ENCODE measurements around the gene NUFIP1. TPM values are rescaled to one million over a fixed set of nuclear protein-coding genes. Genes with fewer than 3 reads are reported as not detected.

The NUFIP1 gene
- total and polyA plus RNA-seq, 7 experiments from 2014 or later = 3.7 to 6.6 (median 5.3) TPM

DNA sequence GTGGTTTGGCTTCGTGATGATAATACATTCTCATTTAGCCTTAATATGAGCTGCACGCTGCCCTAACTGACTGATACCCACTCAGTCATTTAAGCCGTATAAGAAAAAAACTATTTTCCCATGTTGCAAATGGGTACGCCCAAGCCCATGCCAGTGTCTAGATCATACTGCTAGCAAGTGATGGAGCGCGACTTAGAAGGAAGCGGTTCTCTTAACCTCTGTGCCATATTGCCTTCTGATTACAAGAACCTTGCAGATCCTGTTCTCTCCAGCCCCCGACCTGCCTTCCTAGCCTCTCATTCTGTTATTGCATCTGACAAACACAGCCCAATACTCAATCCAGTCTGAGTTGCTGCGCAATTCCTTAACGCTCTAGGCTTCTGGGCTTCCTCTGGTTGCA lies 670 bp upstream of the NUFIP1 start:
- H3K27me3 Mint-ChIP-seq = no peaks in the 10 kb centered on the region
- H3K4me1 Mint-ChIP-seq = peaks cover 40 to 82% (median 70%) of the 10 kb centered on the region in 7 donors

DNA sequence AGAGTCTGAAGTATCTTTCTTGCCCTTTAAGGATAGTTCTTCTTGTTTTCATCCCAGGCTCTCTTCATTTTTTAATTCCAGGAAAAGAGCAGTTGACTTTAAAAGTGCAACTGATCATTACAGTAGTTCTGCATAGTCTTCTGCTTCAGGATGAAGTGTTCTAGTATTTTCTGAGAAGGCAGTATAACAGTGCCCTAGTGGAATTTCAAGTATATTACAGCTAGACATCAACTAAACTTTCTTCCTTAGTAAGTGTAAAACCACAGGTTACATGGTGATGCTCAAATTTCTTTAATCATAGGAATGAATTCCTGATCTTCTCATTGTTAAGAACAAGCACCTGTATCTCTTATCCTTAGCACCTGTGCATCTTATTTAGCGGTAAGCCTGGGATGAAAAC lies 10.9 kb downstream of the NUFIP1 start:
- peaks cover 0 to 7% (median 5%) of the 10 kb centered on the region in 7 donors for H3K4me1 Mint-ChIP-seq
- H3K27me3 Mint-ChIP-seq = no peaks in the 10 kb centered on the region
- no peak overlapping the region for H3K27ac Mint-ChIP-seq
- no peak for DNase-seq
- Histone ChIP-seq H3K9me3 (ENCODE audit: control insufficient read depth in 2 of 3, low read length in 3 of 3) (no peaks in the 10 kb centered on the region), H3K27me3 (ENCODE audit: control insufficient read depth in 2 of 2, insufficient read depth in 2 of 2, low read length in 2 of 2) (no peaks in the 10 kb centered on the region), H3K36me3 (ENCODE audit: control insufficient read depth in 2 of 3, insufficient read depth in 3 of 3, low read length in 3 of 3) (peaks cover 0 to 41% (median 5%) of the 10 kb centered on the region in 3 experiments), H3K27ac (ENCODE audit: low read depth, low read length) (no peak overlapping the region), H3K4me1 (ENCODE audit: control insufficient read depth in 2 of 2, insufficient read depth in 2 of 2, low read length in 2 of 2) (no peaks in the 10 kb centered on the region), H3K4me3 (ENCODE audit: low read length) (no peak overlapping the region)
- H3K4me3 Mint-ChIP-seq = no peak overlapping the region
- no peaks in the 10 kb centered on the region for H3K9me3 Mint-ChIP-seq
- ChIA-PET CTCF (no interaction called here), POLR2A (no interaction called here)
- intact Hi-C loops (cut with micrococcal nuclease) = no loop called here
- H3K36me3 Mint-ChIP-seq = peaks cover 0 to 34% (median 10%) of the 10 kb centered on the region in 5 donors
- ATAC-seq = no peak

More for the DNA sequence above, 670 bp upstream of the NUFIP1 start:
- CTCF ChIA-PET = no interaction called here
- Histone ChIP-seq H3K27me3 (ENCODE audit: control insufficient read depth in 2 of 2, insufficient read depth in 2 of 2, low read length in 2 of 2) (no peaks in the 10 kb centered on the region), H3K36me3 (ENCODE audit: control insufficient read depth in 2 of 3, insufficient read depth in 3 of 3, low read length in 3 of 3) (peaks cover 0 to 15% (median 0%) of the 10 kb centered on the region in 3 experiments), H3K27ac (ENCODE audit: low read depth, low read length) (peak overlapping the region; percentile 95), H3K9me3 (ENCODE audit: control insufficient read depth in 2 of 3, low read length in 3 of 3) (no peaks in the 10 kb centered on the region), H3K4me1 (ENCODE audit: control insufficient read depth in 2 of 2, insufficient read depth in 2 of 2, low read length in 2 of 2) (peaks cover 18 to 27% of the 10 kb centered on the region in 2 donors), H3K4me3 (ENCODE audit: low read length) (peak overlapping the region; percentile 94)
- ATAC-seq = peak; percentile 5
- intact Hi-C loops (cut with micrococcal nuclease) = loop anchor here (1.0 to 10.0 kb wide), 14 partner anchors 72 to 1562 kb away; partner anchors contain the start of genes COG3 (in 2 of the 2), GTF2F2 (in 2 of the 2), TPT1 (in 2 of the 2) and ZC3H13 (in 2 of the 2)
- H3K4me3 Mint-ChIP-seq = peak overlapping the region; percentile 96 to 100 (median 98)
- peak overlapping the region; percentile 91 to 99 (median 98) for H3K27ac Mint-ChIP-seq
- POLR2A ChIA-PET = no interaction called here
- DNase-seq = peak in 2 of 9 donors; percentile 4 to 9
- H3K9me3 Mint-ChIP-seq = peaks cover 0 to 3% (median 0%) of the 10 kb centered on the region in 11 donors
- H3K36me3 Mint-ChIP-seq = peaks cover 0 to 15% (median 2%) of the 10 kb centered on the region in 5 donors

DNA sequence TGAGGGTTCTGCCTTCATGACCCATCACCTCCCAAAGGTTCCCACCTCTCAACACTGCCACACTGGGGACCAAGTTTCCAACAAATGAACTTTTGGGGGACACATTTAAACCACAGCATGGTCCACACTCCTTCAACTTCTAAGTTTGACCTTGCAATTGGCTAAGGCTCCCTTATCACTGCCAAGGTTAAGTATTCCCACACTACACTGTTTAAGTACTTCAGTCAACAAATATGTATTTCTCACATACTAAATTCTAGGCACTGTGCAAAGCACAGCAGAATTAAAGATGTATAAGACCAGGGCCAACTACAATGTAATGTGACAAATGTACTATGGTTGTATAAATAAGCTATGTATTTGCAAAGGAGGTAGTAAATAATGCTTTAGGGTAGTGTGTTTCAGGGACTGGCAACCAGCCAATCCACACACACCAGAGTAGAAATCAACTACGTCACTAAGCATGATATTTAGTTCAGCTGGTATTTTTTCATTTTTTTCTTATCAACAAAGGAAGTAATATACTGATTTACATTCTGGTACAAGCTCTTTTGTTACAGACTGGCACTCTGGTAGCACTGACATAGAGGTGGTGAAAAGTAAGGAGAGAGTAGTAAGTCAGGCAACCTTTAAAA lies 12.2 kb downstream of the NUFIP1 start:
- Mint-ChIP-seq H3K27me3 (no peaks in the 10 kb centered on the region), H3K4me1 (peaks cover 0 to under 1% (median 0%) of the 10 kb centered on the region in 7 donors), H3K4me3 (no peak overlapping the region), H3K9me3 (no peaks in the 10 kb centered on the region), H3K27ac (peak overlapping the region in 1 of 9 donors; percentile 8), H3K36me3 (peaks cover 0 to 31% (median 10%) of the 10 kb centered on the region in 5 donors)
- Histone ChIP-seq H3K9me3 (ENCODE audit: control insufficient read depth in 2 of 3, low read length in 3 of 3) (no peaks in the 10 kb centered on the region), H3K27ac (ENCODE audit: low read depth, low read length) (no peak overlapping the region), H3K27me3 (ENCODE audit: control insufficient read depth in 2 of 2, insufficient read depth in 2 of 2, low read length in 2 of 2) (no peaks in the 10 kb centered on the region), H3K4me1 (ENCODE audit: control insufficient read depth in 2 of 2, insufficient read depth in 2 of 2, low read length in 2 of 2) (no peaks in the 10 kb centered on the region), H3K36me3 (ENCODE audit: control insufficient read depth in 2 of 3, insufficient read depth in 3 of 3, low read length in 3 of 3) (peaks cover 0 to 41% (median 5%) of the 10 kb centered on the region in 3 experiments), H3K4me3 (ENCODE audit: low read length) (no peak overlapping the region)
- ChIA-PET CTCF (interaction anchor here (0.6 kb wide), 2 partner anchors 542 to 1169 kb away, joined by 3 read pairs; no protein-coding TSS in a partner anchor), POLR2A (no interaction called here)
- DNase-seq = no peak
- intact Hi-C loops (cut with micrococcal nuclease) = no loop called here
- ATAC-seq = no peak

DNA sequence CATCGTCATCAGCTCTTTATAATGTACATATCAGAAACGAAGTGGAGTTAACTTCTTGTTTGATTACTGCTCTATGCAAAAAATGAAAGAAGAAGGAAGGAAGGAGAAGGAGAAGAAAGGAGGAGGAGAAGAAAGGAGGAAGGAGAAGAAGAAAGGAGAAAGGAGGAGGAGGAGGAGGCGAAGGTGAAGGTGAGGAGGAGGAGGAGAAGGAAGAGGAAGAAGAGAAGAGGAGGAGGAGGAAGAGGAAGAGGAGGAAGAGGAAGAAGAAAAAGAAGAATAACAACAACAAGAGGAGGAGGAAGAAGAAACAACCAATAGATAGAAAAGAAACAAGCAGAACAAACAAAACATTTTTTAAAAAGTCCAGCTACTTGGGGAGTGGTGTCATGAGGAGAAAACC lies 13.1 kb downstream of the NUFIP1 start:
- intact Hi-C loops (cut with micrococcal nuclease) = no loop called here
- Mint-ChIP-seq H3K9me3 (no peaks in the 10 kb centered on the region), H3K36me3 (peaks cover 3 to 36% (median 10%) of the 10 kb centered on the region in 5 donors), H3K27ac (no peak overlapping the region), H3K4me1 (no peaks in the 10 kb centered on the region), H3K27me3 (no peaks in the 10 kb centered on the region), H3K4me3 (no peak overlapping the region)
- no peaks in the 10 kb centered on the region for H3K4me1 ChIP-seq (ENCODE audit: control insufficient read depth in 2 of 2, insufficient read depth in 2 of 2, low read length in 2 of 2)
- ATAC-seq = no peak
- H3K4me3 ChIP-seq (ENCODE audit: low read length) = no peak overlapping the region
- ChIA-PET POLR2A (no interaction called here), CTCF (interaction anchor here (0.7 kb wide), 1 partner anchor 48 kb away, joined by 3 read pairs; no protein-coding TSS in a partner anchor)
- no peaks in the 10 kb centered on the region for H3K9me3 ChIP-seq (ENCODE audit: control insufficient read depth in 2 of 3, low read length in 3 of 3)
- H3K27me3 ChIP-seq (ENCODE audit: control insufficient read depth in 2 of 2, insufficient read depth in 2 of 2, low read length in 2 of 2) = no peaks in the 10 kb centered on the region
- H3K36me3 ChIP-seq (ENCODE audit: control insufficient read depth in 2 of 3, insufficient read depth in 3 of 3, low read length in 3 of 3) = peaks cover 0 to 45% (median 5%) of the 10 kb centered on the region in 3 experiments
- no peak for DNase-seq
- no peak overlapping the region for H3K27ac ChIP-seq (ENCODE audit: low read depth, low read length)

DNA sequence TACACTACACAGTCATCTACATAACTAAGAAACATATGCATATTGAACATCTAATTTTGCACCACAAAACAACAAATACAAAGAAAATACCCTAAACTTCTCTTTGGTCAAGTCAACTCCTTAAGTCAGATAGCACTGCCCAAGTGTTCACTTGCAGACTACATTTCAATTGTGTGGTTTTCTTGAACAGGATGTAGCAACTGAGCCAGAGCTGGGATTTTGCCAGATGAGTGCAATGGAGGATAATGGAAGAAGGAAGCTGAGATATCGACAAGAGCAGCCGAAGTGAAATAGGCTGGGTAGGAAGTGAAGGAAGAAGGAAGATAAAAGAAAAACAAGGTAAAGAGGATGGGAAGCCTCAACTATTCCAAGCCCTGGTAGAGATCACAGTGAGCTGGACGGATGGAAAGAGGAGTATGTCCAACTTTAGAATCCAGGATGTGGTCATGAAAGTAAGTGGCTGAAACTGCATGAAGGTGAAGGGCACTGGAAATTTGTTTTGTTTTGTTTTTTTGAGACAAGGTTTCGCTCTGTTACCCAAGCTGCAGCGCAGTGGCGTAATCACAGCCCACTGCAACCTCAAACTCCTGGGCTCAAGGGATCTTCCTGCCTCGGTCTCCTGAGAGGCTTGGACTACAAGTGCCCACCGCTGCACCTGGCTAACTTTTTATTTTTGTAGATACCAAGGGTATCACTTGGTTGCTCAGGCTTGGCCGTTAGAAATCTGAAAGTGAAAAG lies 15.0 kb downstream of the NUFIP1 start:
- H3K27ac Mint-ChIP-seq = no peak overlapping the region
- Histone ChIP-seq H3K9me3 (ENCODE audit: control insufficient read depth in 2 of 3, low read length in 3 of 3) (no peaks in the 10 kb centered on the region), H3K27ac (ENCODE audit: low read depth, low read length) (no peak overlapping the region), H3K36me3 (ENCODE audit: control insufficient read depth in 2 of 3, insufficient read depth in 3 of 3, low read length in 3 of 3) (peaks cover 0 to 35% (median 5%) of the 10 kb centered on the region in 3 experiments), H3K4me1 (ENCODE audit: control insufficient read depth in 2 of 2, insufficient read depth in 2 of 2, low read length in 2 of 2) (no peaks in the 10 kb centered on the region), H3K4me3 (ENCODE audit: low read length) (no peak overlapping the region), H3K27me3 (ENCODE audit: control insufficient read depth in 2 of 2, insufficient read depth in 2 of 2, low read length in 2 of 2) (no peaks in the 10 kb centered on the region)
- CTCF ChIA-PET = interaction anchor here (0.6 to 1.9 kb wide), 4 partner anchors 48 to 491 kb away, joined by 3 to 13 read pairs (median 4); no protein-coding TSS in a partner anchor
- POLR2A ChIA-PET = interaction anchor here (1.0 kb wide), 1 partner anchor 732 kb away, joined by 3 read pairs; no protein-coding TSS in a partner anchor
- H3K4me3 Mint-ChIP-seq = no peak overlapping the region
- H3K9me3 Mint-ChIP-seq = no peaks in the 10 kb centered on the region
- no peak for ATAC-seq
- intact Hi-C loops (cut with micrococcal nuclease) = loop anchor here (5.0 kb wide), 2 partner anchors 397 to 1067 kb away; partner anchors contain the start of gene TSC22D1 (in 1 of the 2)
- H3K36me3 Mint-ChIP-seq = peaks cover 2 to 31% (median 9%) of the 10 kb centered on the region in 5 donors
- H3K27me3 Mint-ChIP-seq = no peaks in the 10 kb centered on the region
- no peak for DNase-seq
- H3K4me1 Mint-ChIP-seq = no peaks in the 10 kb centered on the region

DNA sequence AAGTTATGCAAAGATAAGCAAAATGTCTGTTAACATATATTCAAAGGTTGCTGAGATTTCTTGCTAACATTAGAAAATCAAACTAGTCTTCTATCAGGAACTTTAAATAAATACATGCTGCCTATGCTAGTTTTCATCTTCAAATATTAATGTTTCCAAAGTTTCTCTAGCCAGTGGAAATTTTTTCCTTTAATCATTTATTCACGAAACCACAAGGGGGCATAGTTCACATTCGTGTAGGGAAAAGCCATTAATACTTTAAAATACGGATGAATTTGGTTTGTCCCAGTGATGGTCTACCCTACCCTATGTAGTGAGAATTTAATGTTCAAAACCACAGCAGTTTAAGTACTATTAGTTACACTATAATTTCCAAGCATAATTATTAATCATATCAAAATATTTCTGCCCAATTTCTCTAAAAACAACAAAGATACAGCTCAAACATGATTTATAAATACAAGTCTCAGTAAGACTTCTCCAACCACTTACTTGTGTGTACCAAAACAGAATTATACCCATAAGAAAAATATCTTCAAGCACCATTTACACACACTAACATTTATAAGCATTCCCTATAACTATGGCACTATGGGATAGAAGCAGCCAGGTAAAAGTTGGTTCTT lies 16.2 kb downstream of the NUFIP1 start:
- H3K9me3 ChIP-seq (ENCODE audit: control insufficient read depth in 2 of 3, low read length in 3 of 3) = no peaks in the 10 kb centered on the region
- Mint-ChIP-seq H3K4me3 (no peak overlapping the region), H3K4me1 (no peaks in the 10 kb centered on the region), H3K27me3 (no peaks in the 10 kb centered on the region), H3K27ac (no peak overlapping the region), H3K9me3 (no peaks in the 10 kb centered on the region), H3K36me3 (peaks cover 0 to 23% (median 4%) of the 10 kb centered on the region in 5 donors)
- intact Hi-C loops (cut with micrococcal nuclease) = loop anchor here (1.0 to 5.0 kb wide), 3 partner anchors 336 to 1066 kb away; partner anchors contain the start of gene TSC22D1 (in 1 of the 2)
- no peak overlapping the region for H3K27ac ChIP-seq (ENCODE audit: low read depth, low read length)
- H3K4me1 ChIP-seq (ENCODE audit: control insufficient read depth in 2 of 2, insufficient read depth in 2 of 2, low read length in 2 of 2) = no peaks in the 10 kb centered on the region
- no peak overlapping the region for H3K4me3 ChIP-seq (ENCODE audit: low read length)
- H3K36me3 ChIP-seq (ENCODE audit: control insufficient read depth in 2 of 3, insufficient read depth in 3 of 3, low read length in 3 of 3) = peaks cover 0 to 23% (median 5%) of the 10 kb centered on the region in 3 experiments
- ATAC-seq (no peak), DNase-seq (peak in 3 of 9 donors; percentile 10 to 13 (median 11))
- H3K27me3 ChIP-seq (ENCODE audit: control insufficient read depth in 2 of 2, insufficient read depth in 2 of 2, low read length in 2 of 2) = no peaks in the 10 kb centered on the region
- CTCF ChIA-PET = interaction anchor here (0.8 to 1.9 kb wide), 3 partner anchors 46 to 490 kb away, joined by 3 to 13 read pairs (median 4); no protein-coding TSS in a partner anchor
- POLR2A ChIA-PET = no interaction called here
